ENCODE results near the gene TMEM141.

TMEM141 gene

GRCh38 chr9:136814725-136815421 is 23.7 kb downstream of the TMEM141 start:
- DNase-seq (ENCODE audit: low read depth in 2 of 2), result no peak

- no peak for DNase-seq (ENCODE audit: low read depth in 2 of 2)
Observed at GRCh38 chr9:136815422-136815782, 24.3 kb downstream of the TMEM141 start.

- no peak for DNase-seq (ENCODE audit: low read depth in 2 of 2)
Observed at GRCh38 chr9:136820971-136821825, 30.1 kb downstream of the TMEM141 start.

GRCh38 chr9:136821826-136822544 is 30.8 kb downstream of the TMEM141 start:
- DNase-seq (ENCODE audit: low read depth in 2 of 2), result no peak

- DNase-seq (ENCODE audit: low read depth in 2 of 2), result no peak
Observed at GRCh38 chr9:136823136-136824046, 32.2 kb downstream of the TMEM141 start.

- no peak for DNase-seq (ENCODE audit: low read depth in 2 of 2)
Observed at GRCh38 chr9:136824496-136825225, 33.5 kb downstream of the TMEM141 start.

- DNase-seq (ENCODE audit: low read depth in 2 of 2), result no peak
Observed at GRCh38 chr9:136825295-136826187, 34.4 kb downstream of the TMEM141 start.

GRCh38 chr9:136826188-136826541 is 35.0 kb downstream of the TMEM141 start:
- DNase-seq (ENCODE audit: low read depth in 2 of 2), result no peak

GRCh38 chr9:136826703-136827582 is 35.8 kb downstream of the TMEM141 start:
- no peak for DNase-seq (ENCODE audit: low read depth in 2 of 2)

GRCh38 chr9:136827794-136828473 is 36.8 kb downstream of the TMEM141 start:
- DNase-seq (ENCODE audit: low read depth in 2 of 2), result no peak

GRCh38 chr9:136828474-136829140 is 37.5 kb downstream of the TMEM141 start:
- no peak for DNase-seq (ENCODE audit: low read depth in 2 of 2)

GRCh38 chr9:136829412-136829811 is 38.3 kb downstream of the TMEM141 start:
- no peak for DNase-seq (ENCODE audit: low read depth in 2 of 2)

GRCh38 chr9:136829981-136830885 is 39.1 kb downstream of the TMEM141 start:
- DNase-seq (ENCODE audit: low read depth in 2 of 2), result no peak

GRCh38 chr9:136831002-136831719 is 40.0 kb downstream of the TMEM141 start:
- no peak for DNase-seq (ENCODE audit: low read depth in 2 of 2)

GRCh38 chr9:136831720-136832104 is 40.6 kb downstream of the TMEM141 start:
- no peak for DNase-seq (ENCODE audit: low read depth in 2 of 2)

- DNase-seq (ENCODE audit: low read depth in 2 of 2), result no peak
Observed at GRCh38 chr9:136832581-136832980, 41.4 kb downstream of the TMEM141 start.

Data from stimulated activated CD8-positive, alpha-beta memory T cell treated with anti-CD3 and anti-CD28 coated beads, Interleukin-2, amount 100 ng/mL, for 48 hours (primary cell).